CD4-positive, alpha-beta memory T cell (primary cell): Measurements from ENCODE around the gene KRT33B. TPM values are rescaled to one million over a fixed set of nuclear protein-coding genes. Genes with fewer than 3 reads are reported as not detected.
"Not testable (repeated sequence)": the region's sequence is repeated elsewhere in the genome, so short reads cannot be mapped to it uniquely, and the experiment has no call there.

Source experiments
- CTCF ChIA-PET: fragments of 350-600 bp; sonication (Branson Sonifier 250); formaldehyde crosslinking; loops from one replicate; lab custom pipeline; 2021; ENCODE audit warnings: inconsistent platforms; ENCODE audit not compliant: partially characterized antibody; lab: Charles Lee
- POLR2A ChIA-PET: fragments of 350-600 bp; sonication (Branson Sonifier 250); formaldehyde crosslinking; loops from one replicate; lab custom pipeline; 2021; ENCODE audit not compliant: partially characterized antibody; lab: Charles Lee
- DNase-seq, 5 donors: peaks; one replicate each; pipeline versions ENCODE4 v3.0.0 to v3.0.0-alpha.2; 2020 to 2022; ENCODE audit warnings: mixed read lengths in 1 of 5
- H3K27ac ChIP-seq: one replicate; pipeline ENCODE4 v1.7.0; 2013; ENCODE audit warnings: low read depth, low read length
- H3K27me3 ChIP-seq: 2 replicates; pipeline ENCODE4 v1.7.0; 2013; ENCODE audit warnings: mild to moderate bottlenecking, low read length, moderate library complexity; ENCODE audit not compliant: insufficient read depth
- H3K36me3 ChIP-seq: 2 replicates; pipeline ENCODE4 v1.7.0; 2013; ENCODE audit warnings: mild to moderate bottlenecking, low read length, moderate library complexity; ENCODE audit not compliant: insufficient read depth
- H3K4me1 ChIP-seq: 2 replicates; pipeline ENCODE4 v1.7.0; 2013; ENCODE audit warnings: mild to moderate bottlenecking, low read length, moderate library complexity; ENCODE audit not compliant: insufficient read depth
- H3K4me3 ChIP-seq, 2 donors: one replicate each; pipeline ENCODE4 v1.7.0; 2013; ENCODE audit warnings: low read length in 2 of 2, mild to moderate bottlenecking in 1 of 2
- H3K9me3 ChIP-seq, 2 donors: one replicate each; pipeline ENCODE4 v1.7.0; 2013; ENCODE audit warnings: low read length in 2 of 2, control low read depth in 1 of 2; ENCODE audit not compliant: control insufficient read depth in 1 of 2
- H3K27ac Mint-ChIP-seq, 7 donors: one replicate each; pipeline ENCODE4 v1.8.0; 2020 to 2021; ENCODE audit warnings: mixed read lengths in 7 of 7, mild to moderate bottlenecking in 6 of 7, inconsistent platforms in 3 of 7, moderate library complexity in 3 of 7
- H3K27me3 Mint-ChIP-seq, 2 donors: one replicate each; pipeline ENCODE4 v1.8.0; 2020 to 2021; ENCODE audit warnings: mixed read lengths in 2 of 2
- H3K36me3 Mint-ChIP-seq, 2 donors: one replicate each; pipeline ENCODE4 v1.8.0; 2020 to 2021; ENCODE audit warnings: mixed read lengths in 2 of 2, inconsistent platforms in 1 of 2, mild to moderate bottlenecking in 1 of 2
- H3K4me1 Mint-ChIP-seq, 4 donors: one replicate each; pipeline ENCODE4 v1.8.0; 2020 to 2021; ENCODE audit warnings: mixed read lengths in 4 of 4, mild to moderate bottlenecking in 1 of 4
- H3K4me3 Mint-ChIP-seq, 8 donors: one replicate each; pipeline ENCODE4 v1.8.0; 2020 to 2021; ENCODE audit warnings: mixed read lengths in 8 of 8, mild to moderate bottlenecking in 7 of 8, moderate library complexity in 6 of 8, inconsistent platforms in 3 of 8
- H3K9me3 Mint-ChIP-seq, 8 donors: one replicate each; pipeline ENCODE4 v1.8.0; 2020 to 2021; ENCODE audit warnings: mixed read lengths in 8 of 8, mild to moderate bottlenecking in 5 of 8, inconsistent platforms in 3 of 8, moderate library complexity in 1 of 8
- intact Hi-C: fragments of 100-400 bp; cut with micrococcal nuclease; formaldehyde crosslinking; loops from one replicate; pipeline ENCODE4 v1.15.1; 2023
- polyA plus RNA-seq, 2 donors: library from polyadenylated mRNA; unstranded; fragments of 300-500 nt; fragmentation: Illumina TruSeq; gene quantifications; one replicate each; pipeline ENCODE4 v1.2.3, GENCODE V29; 2021
- total RNA-seq, 2 experiments: library from RNA; stranded (reverse); gene quantifications; one replicate each; pipeline ENCODE4 v1.2.3, GENCODE V29; 2021

Gene KRT33B
- total and polyA plus RNA-seq, 4 experiments from 2014 or later = not detected

GRCh38 chr17:41403404-41404023, 33.9 kb upstream of the KRT33B start:
- H3K4me3 Mint-ChIP-seq = peak overlapping the region in 4 of 8 donors; percentile 40 to 70 (median 51)
- H3K36me3 Mint-ChIP-seq = no peaks in the 10 kb centered on the region
- H3K27me3 ChIP-seq = no peaks in the 10 kb centered on the region
- no peaks in the 10 kb centered on the region for H3K9me3 ChIP-seq
- peaks cover 0 to 2% (median 0%) of the 10 kb centered on the region in 8 donors for H3K9me3 Mint-ChIP-seq
- H3K27me3 Mint-ChIP-seq = no peaks in the 10 kb centered on the region
- POLR2A ChIA-PET = interaction anchor here (1.0 to 1.2 kb wide), 3 partner anchors 42 to 95 kb away, joined by 3 to 6 read pairs (median 5); partner anchors contain the start of gene KRTAP16-1
- peak in 2 of 5 donors; percentile 6 to 36 for DNase-seq
- H3K4me3 ChIP-seq = no peak overlapping the region
- peak overlapping the region; percentile 30 for H3K27ac ChIP-seq
- CTCF ChIA-PET = interaction anchor here (0.6 to 1.1 kb wide), 2 partner anchors 28 to 146 kb away, joined by 3 to 5 read pairs; no protein-coding TSS in a partner anchor
- peaks cover 25 to 63% (median 37%) of the 10 kb centered on the region in 4 donors for H3K4me1 Mint-ChIP-seq
- H3K4me1 ChIP-seq = peaks cover 28% of the 10 kb centered on the region
- intact Hi-C loops = no loop called here
- H3K27ac Mint-ChIP-seq = peak overlapping the region in 6 of 7 donors; percentile 44 to 85 (median 63)
- H3K36me3 ChIP-seq = no peaks in the 10 kb centered on the region

GRCh38 chr17:41402161-41402560, 32.5 kb upstream of the KRT33B start:
- Mint-ChIP-seq H3K9me3 (peaks cover 0 to 1% (median 0%) of the 10 kb centered on the region in 8 donors), H3K36me3 (no peaks in the 10 kb centered on the region), H3K4me3 (peak overlapping the region in 3 of 8 donors; percentile 1 to 27 (median 23)), H3K27ac (peak overlapping the region in 6 of 7 donors; percentile 18 to 78 (median 50)), H3K4me1 (peaks cover 25 to 62% (median 35%) of the 10 kb centered on the region in 4 donors), H3K27me3 (no peaks in the 10 kb centered on the region)
- Histone ChIP-seq H3K27ac (no peak overlapping the region), H3K9me3 (no peaks in the 10 kb centered on the region), H3K27me3 (no peaks in the 10 kb centered on the region), H3K36me3 (no peaks in the 10 kb centered on the region), H3K4me3 (no peak overlapping the region), H3K4me1 (peaks cover 25% of the 10 kb centered on the region)
- POLR2A ChIA-PET = no interaction called here
- CTCF ChIA-PET = no interaction called here
- intact Hi-C loops = no loop called here
- no peak for DNase-seq

- no peak within 1 kb of the TSS for H3K27ac ChIP-seq
- DNase-seq = no peak
- POLR2A ChIA-PET = no interaction called here
- H3K9me3 Mint-ChIP-seq = peaks cover 0 to 1% (median 0%) of the 10 kb centered on the region in 8 donors
- no peaks in the 10 kb centered on the region for H3K36me3 Mint-ChIP-seq
- peaks cover under 1% of the 10 kb centered on the region for H3K4me1 ChIP-seq
- peaks cover 6 to 19% (median 10%) of the 10 kb centered on the region in 4 donors for H3K4me1 Mint-ChIP-seq
- H3K27me3 ChIP-seq = no peaks in the 10 kb centered on the region
- intact Hi-C loops = no loop called here
- no peaks in the 10 kb centered on the region for H3K36me3 ChIP-seq
- no peak within 1 kb of the TSS for H3K4me3 ChIP-seq
- no peaks in the 10 kb centered on the region for H3K9me3 ChIP-seq
- CTCF ChIA-PET = no interaction called here
- H3K27me3 Mint-ChIP-seq = no peaks in the 10 kb centered on the region
- H3K27ac Mint-ChIP-seq = no peak within 1 kb of the TSS
- no peak within 1 kb of the TSS for H3K4me3 Mint-ChIP-seq
Measured at GRCh38 chr17:41396996-41397660, 27.5 kb upstream of the KRT33B start, which contains the start of gene KRT31. Gene KRT31 (minus strand): TSS chr17:41397608. CDS start chr17:41397539, 69 bp downstream.

GRCh38 chr17:41396340-41396739, 26.7 kb upstream of the KRT33B start:
- Histone ChIP-seq H3K27me3 (no peaks in the 10 kb centered on the region), H3K9me3 (no peaks in the 10 kb centered on the region), H3K36me3 (no peaks in the 10 kb centered on the region), H3K4me1 (no peaks in the 10 kb centered on the region), H3K4me3 (no peak overlapping the region), H3K27ac (no peak overlapping the region)
- peaks cover 2% of the 10 kb centered on the region in 2 donors for H3K27me3 Mint-ChIP-seq
- DNase-seq = no peak
- peaks cover 0 to 1% (median 0%) of the 10 kb centered on the region in 8 donors for H3K9me3 Mint-ChIP-seq
- peak overlapping the region in 1 of 7 donors; percentile 36 for H3K27ac Mint-ChIP-seq
- peaks cover 6 to 17% (median 10%) of the 10 kb centered on the region in 4 donors for H3K4me1 Mint-ChIP-seq
- POLR2A ChIA-PET = no interaction called here
- H3K4me3 Mint-ChIP-seq = no peak overlapping the region
- intact Hi-C loops = no loop called here
- H3K36me3 Mint-ChIP-seq = no peaks in the 10 kb centered on the region
- CTCF ChIA-PET = no interaction called here

- H3K36me3 ChIP-seq = no peaks in the 10 kb centered on the region
- H3K27me3 ChIP-seq = no peaks in the 10 kb centered on the region
- DNase-seq = no peak
- ChIA-PET POLR2A (no interaction called here), CTCF (no interaction called here)
- no peaks in the 10 kb centered on the region for H3K4me1 ChIP-seq
- Mint-ChIP-seq H3K36me3 (no peaks in the 10 kb centered on the region), H3K4me1 (peaks cover 6 to 12% (median 6%) of the 10 kb centered on the region in 4 donors), H3K4me3 (no peak overlapping the region), H3K9me3 (peaks cover 0 to 1% (median 0%) of the 10 kb centered on the region in 8 donors), H3K27ac (peak overlapping the region in 1 of 7 donors; percentile 48), H3K27me3 (peaks cover 2% of the 10 kb centered on the region in 2 donors)
- no peaks in the 10 kb centered on the region for H3K9me3 ChIP-seq
- intact Hi-C loops = no loop called here
- no peak overlapping the region for H3K4me3 ChIP-seq
- H3K27ac ChIP-seq = no peak overlapping the region
Measured at GRCh38 chr17:41395611-41396010, 26.0 kb upstream of the KRT33B start.

GRCh38 chr17:41395044-41395443, 25.4 kb upstream of the KRT33B start:
- H3K9me3 Mint-ChIP-seq, CTCF ChIA-PET, DNase-seq, POLR2A ChIA-PET, H3K27ac ChIP-seq, H3K4me3 ChIP-seq, H3K36me3 Mint-ChIP-seq, H3K27me3 Mint-ChIP-seq, intact Hi-C loops, H3K36me3 ChIP-seq, H3K27ac Mint-ChIP-seq, H3K27me3 ChIP-seq, H3K9me3 ChIP-seq, H3K4me3 Mint-ChIP-seq, H3K4me1 ChIP-seq: not testable (repeated sequence)
- peaks cover 6 to 11% (median 6%) of the 10 kb centered on the region in 4 donors for H3K4me1 Mint-ChIP-seq

GRCh38 chr17:41394254-41394996, 24.8 kb upstream of the KRT33B start:
- H3K27ac ChIP-seq = no peak overlapping the region
- POLR2A ChIA-PET = no interaction called here
- Mint-ChIP-seq H3K9me3 (no peaks in the 10 kb centered on the region), H3K27me3 (peaks cover 2 to 4% of the 10 kb centered on the region in 2 donors), H3K4me1 (peaks cover 4 to 5% (median 4%) of the 10 kb centered on the region in 4 donors), H3K4me3 (no peak overlapping the region), H3K36me3 (no peaks in the 10 kb centered on the region), H3K27ac (no peak overlapping the region)
- H3K9me3 ChIP-seq = no peaks in the 10 kb centered on the region
- H3K4me1 ChIP-seq = no peaks in the 10 kb centered on the region
- CTCF ChIA-PET = no interaction called here
- no peaks in the 10 kb centered on the region for H3K27me3 ChIP-seq
- H3K36me3 ChIP-seq = no peaks in the 10 kb centered on the region
- no peak overlapping the region for H3K4me3 ChIP-seq
- no peak for DNase-seq
- intact Hi-C loops = no loop called here
